NCI-H82 (cell line): ENCODE data around the gene NBPF9.
"Not testable (repeated sequence)": the region's sequence is repeated elsewhere in the genome, so short reads cannot be mapped to it uniquely, and the experiment has no call there.

Experiments used
- DNase-seq: peaks from one replicate; lab custom pipeline; 2025; lab: John Stamatoyannopoulos, UW

The NBPF9 gene

GRCh38 chr1:149015522-149015921 is 87.8 kb downstream of the NBPF9 start:
- DNase-seq: not testable (repeated sequence)

GRCh38 chr1:149013513-149013912 is 89.8 kb downstream of the NBPF9 start:
- not testable (repeated sequence) for DNase-seq

- DNase-seq: not testable (repeated sequence)
Measured at GRCh38 chr1:149012599-149012998, 90.8 kb downstream of the NBPF9 start.

- not testable (repeated sequence) for DNase-seq
Measured at GRCh38 chr1:149009761-149010160, 93.6 kb downstream of the NBPF9 start.

- DNase-seq: not testable (repeated sequence)
Measured at GRCh38 chr1:149008769-149009168, 94.6 kb downstream of the NBPF9 start.

- DNase-seq: not testable (repeated sequence)
Measured at GRCh38 chr1:149008326-149008725, 95.0 kb downstream of the NBPF9 start.
